Measurements from ENCODE around the gene SOX2. TPM values are rescaled to one million over a fixed set of nuclear protein-coding genes. Genes with fewer than 3 reads are reported as not detected.

Gene SOX2
- total RNA-seq, 1 experiment from 2014 or later, result 307 TPM

DNA sequence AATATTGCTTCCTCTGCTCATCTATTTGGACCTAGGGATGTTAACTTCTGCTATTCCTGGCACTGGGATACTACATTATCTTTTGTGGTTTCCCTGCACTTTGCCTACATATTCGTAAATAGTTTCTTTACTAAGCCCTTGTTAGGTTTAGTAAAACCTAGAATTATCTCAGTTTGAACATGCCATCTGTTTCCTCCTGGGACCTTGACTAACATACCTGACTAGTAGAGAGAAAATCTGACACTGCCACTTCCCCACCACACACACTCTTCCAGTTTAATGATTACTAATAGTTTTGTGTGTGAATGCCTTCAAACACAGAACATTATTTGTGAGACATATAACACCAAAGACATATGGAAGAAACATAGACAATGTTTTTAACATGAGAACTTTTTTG is 28.2 kb upstream of the SOX2 start:
- no peak overlapping the region for H3K23ac ChIP-seq (ENCODE audit: insufficient read length, low read depth, low read length)
- no peaks in the 10 kb centered on the region for H3K27me3 Mint-ChIP-seq (ENCODE audit: low read depth)
- H2BK15ac ChIP-seq (ENCODE audit: low read depth, low read length), result no peak overlapping the region

More for the DNA sequence above, 28.2 kb upstream of the SOX2 start:
- Histone ChIP-seq H4K5ac (ENCODE audit: insufficient read length, low read depth, low read length) (no peak overlapping the region), H4K20me1 (ENCODE audit: control insufficient read depth, insufficient read depth, insufficient read length) (no peaks in the 10 kb centered on the region), H3K4me2 (ENCODE audit: insufficient read depth, insufficient read length, low read length) (no peak overlapping the region), H3T11ph (ENCODE audit: low read length) (no peak overlapping the region), H2AFZ (ENCODE audit: low read length) (no peak overlapping the region), H3K4me1 (ENCODE audit: insufficient read depth, low read length) (no peaks in the 10 kb centered on the region; the same call in 1 of the 2 replicates), H2BK12ac (ENCODE audit: insufficient read length, low read depth, low read length) (no peak overlapping the region), H4K8ac (replicated peaks; ENCODE audit: insufficient read length, low read depth, low read length) (no peak overlapping the region), H2BK20ac (ENCODE audit: low read depth, low read length, poor library complexity, severe bottlenecking) (no peak overlapping the region), H3K14ac (ENCODE audit: insufficient read depth, low read length) (no peak overlapping the region), H3K79me2 (ENCODE audit: insufficient read depth, low read length) (no peaks in the 10 kb centered on the region), H3K27me3 (ENCODE audit: insufficient read depth, low read length) (no peaks in the 10 kb centered on the region), H3K23me2 (ENCODE audit: insufficient read length, low read depth, low read length, poor library complexity, severe bottlenecking) (no peaks in the 10 kb centered on the region), H2AK5ac (ENCODE audit: insufficient read length, low read length) (no peak overlapping the region), H3K9me3 (ENCODE audit: control insufficient read depth, low read depth, low read length) (no peaks in the 10 kb centered on the region), H4K91ac (ENCODE audit: insufficient read length, low read depth, low read length) (no peak overlapping the region), H2BK5ac (ENCODE audit: insufficient read length, low read length) (no peak overlapping the region), H3K4ac (ENCODE audit: low read depth, low read length) (no peak overlapping the region), H3K27ac (ENCODE audit: insufficient read length, low read depth, low read length) (no peak overlapping the region), H3K18ac (ENCODE audit: insufficient read length, low read depth, low read length) (no peak overlapping the region), H3K9ac (ENCODE audit: extremely low read depth, insufficient read length, low read length) (no peak overlapping the region), H2BK120ac (ENCODE audit: low read depth, low read length, poor library complexity, severe bottlenecking) (no peak overlapping the region), H3K79me1 (ENCODE audit: insufficient read depth, low read depth, low read length, poor library complexity, severe bottlenecking) (no peaks in the 10 kb centered on the region), H3K56ac (ENCODE audit: insufficient read length, low read depth, low read length) (no peak overlapping the region)
- peaks cover 7 to 8% of the 10 kb centered on the region in 2 experiments; a peak in 4 of 5 replicates for H3K9me3 Mint-ChIP-seq
- H3K27ac Mint-ChIP-seq, result no peak overlapping the region
- WGBS (ENCODE audit: extremely low coverage, insufficient read length, low lambda C conversion rate), result no CpG with 5 or more reads among the region's 1 CpG
- H3K4me1 Mint-ChIP-seq, result peaks cover 30 to 33% of the 10 kb centered on the region in 2 experiments
- H3K4me3 Mint-ChIP-seq, result no peak overlapping the region
- TF ChIP-seq CTCF (conservative IDR thresholded peaks at IDR 0.05), result no peak
- peaks cover under 1 to 5% (median 3%) of the 10 kb centered on the region in 3 experiments; a peak in 2 of 7 replicates for H3K36me3 Mint-ChIP-seq (ENCODE audit: insufficient read depth in 1 of 3, low read depth in 3 of 3)
- no peak for DNase-seq

Measured in H9 (cell line).